DOHH2 (cell line): Measurements from ENCODE around the gene KIF2C.

ENCODE experiments used
- EZH2phosphoT487 ChIP-seq: fragments of 200-600 bp; sonication (generic); IDR thresholded peaks from 2 replicates; pipeline ENCODE4 v1.6.1; 2017; ENCODE audit warnings: borderline replicate concordance, mild to moderate bottlenecking, antibody characterized with exemption, low read length, moderate library complexity, mixed read lengths
- TF ChIP-seq, protein P1 (sequence below): fragments of 200-600 bp; sonication (generic); IDR thresholded peaks from one replicate; pipeline ENCODE4 v1.5.1; 2014; ENCODE audit warnings: antibody characterized with exemption, mild to moderate bottlenecking, low read depth, low read length; ENCODE audit not compliant: poor library complexity, severe bottlenecking

- TF ChIP-seq, protein P1, sequence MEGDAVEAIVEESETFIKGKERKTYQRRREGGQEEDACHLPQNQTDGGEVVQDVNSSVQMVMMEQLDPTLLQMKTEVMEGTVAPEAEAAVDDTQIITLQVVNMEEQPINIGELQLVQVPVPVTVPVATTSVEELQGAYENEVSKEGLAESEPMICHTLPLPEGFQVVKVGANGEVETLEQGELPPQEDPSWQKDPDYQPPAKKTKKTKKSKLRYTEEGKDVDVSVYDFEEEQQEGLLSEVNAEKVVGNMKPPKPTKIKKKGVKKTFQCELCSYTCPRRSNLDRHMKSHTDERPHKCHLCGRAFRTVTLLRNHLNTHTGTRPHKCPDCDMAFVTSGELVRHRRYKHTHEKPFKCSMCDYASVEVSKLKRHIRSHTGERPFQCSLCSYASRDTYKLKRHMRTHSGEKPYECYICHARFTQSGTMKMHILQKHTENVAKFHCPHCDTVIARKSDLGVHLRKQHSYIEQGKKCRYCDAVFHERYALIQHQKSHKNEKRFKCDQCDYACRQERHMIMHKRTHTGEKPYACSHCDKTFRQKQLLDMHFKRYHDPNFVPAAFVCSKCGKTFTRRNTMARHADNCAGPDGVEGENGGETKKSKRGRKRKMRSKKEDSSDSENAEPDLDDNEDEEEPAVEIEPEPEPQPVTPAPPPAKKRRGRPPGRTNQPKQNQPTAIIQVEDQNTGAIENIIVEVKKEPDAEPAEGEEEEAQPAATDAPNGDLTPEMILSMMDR: no peak
- TF ChIP-seq EZH2phosphoT487: no peak
These were observed 6.3 kb upstream of the KIF2C start for GRCh38 chr1:44733365-44733764.
